GM18519 (cell line): ENCODE measurements around the gene RIT1.
"Not testable (repeated sequence)": the region's sequence is repeated elsewhere in the genome, so short reads cannot be mapped to it uniquely, and the experiment has no call there.

ENCODE experiments used
- ATAC-seq: cut with Tn5 transposase; IDR thresholded peaks from one replicate; pipeline ENCODE4 v1.9.1; 2021; ENCODE audit warnings: mild to moderate bottlenecking, moderate library complexity; ENCODE audit not compliant: unreplicated experiment, low FRiP score

The RIT1 gene

DNA sequence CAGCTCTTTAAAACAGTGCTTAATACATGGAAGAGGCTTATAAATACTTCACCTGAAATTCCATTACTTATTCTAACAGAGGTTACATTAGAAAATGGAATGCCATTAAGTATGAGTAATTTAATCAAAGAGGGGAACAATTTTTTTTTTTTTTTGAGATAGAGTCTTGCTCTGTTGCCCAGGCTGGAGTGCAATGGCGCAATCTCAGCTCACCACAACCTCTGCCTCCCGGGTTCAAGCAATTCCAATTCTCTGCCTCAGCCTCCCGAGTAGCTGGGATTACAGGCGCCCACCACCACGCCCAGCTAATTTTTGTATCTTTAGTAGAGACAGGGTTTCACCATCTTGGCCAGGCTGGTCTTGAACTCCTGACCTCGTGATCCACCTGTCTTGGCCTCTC is 15.5 kb downstream of the RIT1 start:
- not testable (repeated sequence) for ATAC-seq

DNA sequence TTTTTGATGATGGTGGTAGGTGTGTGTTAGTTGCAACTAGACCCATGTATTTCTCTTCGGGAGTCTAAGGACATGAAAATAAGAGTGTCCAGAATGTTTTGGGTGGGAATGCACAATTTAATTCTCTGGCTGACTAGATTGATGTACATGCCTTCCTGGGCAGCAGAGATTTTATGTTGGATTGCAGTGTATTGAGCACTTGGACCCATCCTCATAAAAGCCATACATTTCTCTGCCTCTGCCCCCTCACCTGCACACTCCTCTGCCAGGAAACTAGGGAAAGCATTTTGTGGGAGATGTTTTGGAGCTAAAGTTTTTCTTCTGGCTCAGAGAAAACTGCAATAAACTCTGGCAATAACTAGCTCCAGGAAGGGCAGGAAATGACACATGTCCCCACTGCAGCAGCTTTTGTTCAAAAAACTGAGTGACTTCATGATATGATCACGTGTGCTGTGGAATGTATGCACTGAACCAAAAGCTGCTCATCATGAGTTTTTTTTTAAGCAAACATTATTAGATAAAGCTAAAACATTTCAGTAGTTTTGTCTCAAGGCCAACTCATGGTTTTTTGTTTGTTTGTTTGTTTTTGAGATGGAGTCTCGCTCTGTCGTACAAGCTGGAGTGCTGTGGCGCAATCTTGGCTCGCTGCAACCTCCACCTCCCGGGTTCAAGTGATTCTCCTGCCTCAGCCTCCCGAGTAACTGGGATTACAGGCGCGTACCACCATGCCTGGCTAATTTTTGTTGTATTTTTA is 17.6 kb downstream of the RIT1 start:
- ATAC-seq = no peak

DNA sequence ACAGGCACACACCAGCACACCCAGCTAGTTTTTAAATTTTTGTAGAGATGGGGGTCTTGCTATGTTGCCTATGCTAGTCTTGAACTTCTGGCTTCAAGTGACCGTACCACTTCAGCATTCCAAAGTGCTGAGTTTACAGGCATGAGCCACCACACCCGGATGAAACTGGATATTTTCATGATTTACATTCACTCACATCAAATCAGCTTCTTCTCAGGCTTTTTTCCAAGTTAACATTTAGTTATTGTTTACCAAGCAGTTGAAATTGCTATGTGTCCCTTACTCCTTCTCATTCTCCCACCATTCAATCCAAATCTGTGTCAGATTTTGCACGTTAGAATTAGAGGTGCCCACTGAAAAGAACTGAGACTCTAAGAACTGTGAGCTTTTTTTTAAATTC is 18.4 kb downstream of the RIT1 start:
- ATAC-seq = no peak

DNA sequence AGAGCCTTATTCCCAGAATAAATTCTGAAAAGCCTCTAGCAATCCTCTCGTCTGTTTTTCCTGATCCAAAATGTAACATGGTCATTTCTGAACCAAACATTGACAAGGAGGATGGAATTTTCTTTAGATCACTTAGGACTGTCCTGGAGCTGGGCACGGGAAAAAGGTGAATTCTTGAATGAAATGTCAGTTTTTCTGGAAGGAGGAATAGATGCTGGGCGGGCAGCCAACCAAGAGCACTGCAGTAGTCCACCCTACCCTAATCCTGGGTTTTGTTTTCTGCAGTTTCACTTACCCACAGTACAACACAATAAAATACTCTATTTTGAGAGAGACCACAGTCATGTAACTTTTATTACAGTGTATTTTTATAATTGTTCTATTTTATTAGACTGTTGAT is 20.9 kb downstream of the RIT1 start:
- ATAC-seq = no peak

- ATAC-seq = no peak
Observed at GRCh38 chr1:155889566-155889965, 21.6 kb downstream of the RIT1 start.

DNA sequence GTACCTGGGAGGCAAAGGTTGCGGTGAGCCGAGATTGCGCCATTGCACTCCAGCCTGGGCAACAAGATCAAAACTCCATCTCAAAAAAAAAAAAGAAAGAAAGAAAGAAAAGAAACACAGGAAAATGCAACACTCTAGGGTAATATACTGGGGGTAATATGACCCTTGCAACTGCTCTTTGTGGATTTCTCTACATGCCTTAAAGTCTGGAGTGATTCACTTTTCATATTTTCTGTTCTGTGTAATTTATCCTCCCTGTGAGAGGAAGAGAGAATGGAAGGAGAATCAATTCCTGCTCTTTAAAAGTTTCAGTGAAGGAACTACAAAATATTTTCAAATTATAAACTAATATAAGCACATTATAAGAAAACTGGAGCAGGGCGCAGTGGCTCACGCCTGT is 22.7 kb downstream of the RIT1 start:
- ATAC-seq = no peak

DNA sequence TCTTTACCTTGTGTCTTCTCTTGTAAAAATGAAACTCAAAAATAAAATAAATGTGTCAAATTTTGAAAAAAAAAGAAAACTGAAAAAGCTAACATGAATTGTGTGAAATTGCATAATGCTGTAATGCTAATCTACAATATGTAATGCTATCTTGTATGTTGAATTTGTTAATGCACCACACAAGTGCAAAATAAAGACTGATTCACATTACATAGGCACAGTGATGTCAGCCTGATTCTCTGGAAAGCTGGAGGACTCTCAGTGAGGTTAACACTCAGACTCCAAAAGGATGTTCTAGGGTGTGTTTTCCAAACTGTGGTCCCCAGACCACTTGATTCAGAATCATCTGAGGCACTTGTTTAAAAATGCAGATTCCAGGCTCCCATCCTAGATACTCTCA is 26.2 kb downstream of the RIT1 start:
- ATAC-seq = no peak

DNA sequence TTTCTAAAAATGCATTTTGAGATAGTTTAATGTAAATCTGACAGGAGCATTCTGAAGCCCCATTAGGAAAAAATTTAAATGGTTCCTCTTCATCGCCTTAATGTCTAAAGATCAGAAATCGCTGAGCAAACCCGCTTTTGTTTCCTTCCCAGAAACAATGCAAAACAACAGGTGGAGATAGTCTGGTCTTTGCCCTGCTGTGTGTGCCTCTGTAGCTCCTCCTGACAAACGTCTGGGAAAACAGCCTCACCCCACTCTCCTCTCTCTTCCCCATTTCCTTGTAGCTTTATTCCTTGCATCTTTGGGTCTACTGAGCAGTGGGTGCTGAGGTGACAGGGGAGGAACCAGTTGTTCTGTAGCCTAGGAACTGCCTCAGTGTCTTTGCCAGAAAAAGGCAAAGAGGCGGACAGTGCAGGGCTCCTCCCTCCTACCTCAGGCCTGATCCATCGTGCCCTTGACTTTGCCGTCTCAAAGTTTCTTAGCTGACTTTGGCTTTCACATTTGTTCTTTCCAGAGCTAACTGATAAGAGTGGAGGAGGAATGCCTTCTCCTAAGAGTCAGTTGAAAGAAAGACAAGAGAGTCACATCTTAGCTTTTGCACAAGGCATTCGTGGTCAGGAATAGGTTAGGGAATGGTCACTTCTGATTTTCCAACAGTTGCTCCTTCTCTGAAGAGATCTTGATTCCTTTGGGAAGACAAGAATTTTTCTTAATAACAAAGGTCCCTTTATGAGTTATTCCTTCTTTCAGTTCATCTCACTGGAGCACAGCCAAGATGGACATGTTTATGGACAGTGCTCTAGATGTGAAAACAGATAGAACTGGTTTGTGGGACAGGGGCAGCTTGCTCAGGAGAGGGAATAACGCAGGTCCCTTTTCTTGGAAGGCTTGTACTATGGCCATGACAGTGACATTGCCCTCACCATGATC is 26.9 kb downstream of the RIT1 start:
- ATAC-seq = no peak

DNA sequence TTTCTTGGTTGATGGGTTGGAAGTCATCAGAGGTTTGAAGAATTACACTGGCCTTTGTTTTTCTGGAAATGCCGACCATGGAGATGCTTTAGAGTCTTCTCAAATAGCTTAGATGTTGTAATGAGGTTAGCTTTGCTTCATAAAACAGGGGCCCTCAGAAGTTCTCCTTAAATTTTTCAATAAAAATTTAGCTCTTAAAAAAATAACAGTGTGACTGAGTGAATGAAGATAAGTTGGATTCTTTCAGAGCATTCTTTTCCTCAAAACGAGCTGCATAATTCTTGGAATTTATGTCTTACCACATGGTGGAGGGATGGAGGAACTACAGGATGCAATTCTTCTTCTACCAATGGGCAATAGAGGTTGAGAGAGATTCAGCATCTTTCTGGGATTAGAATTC is 28.4 kb downstream of the RIT1 start:
- ATAC-seq = no peak

DNA sequence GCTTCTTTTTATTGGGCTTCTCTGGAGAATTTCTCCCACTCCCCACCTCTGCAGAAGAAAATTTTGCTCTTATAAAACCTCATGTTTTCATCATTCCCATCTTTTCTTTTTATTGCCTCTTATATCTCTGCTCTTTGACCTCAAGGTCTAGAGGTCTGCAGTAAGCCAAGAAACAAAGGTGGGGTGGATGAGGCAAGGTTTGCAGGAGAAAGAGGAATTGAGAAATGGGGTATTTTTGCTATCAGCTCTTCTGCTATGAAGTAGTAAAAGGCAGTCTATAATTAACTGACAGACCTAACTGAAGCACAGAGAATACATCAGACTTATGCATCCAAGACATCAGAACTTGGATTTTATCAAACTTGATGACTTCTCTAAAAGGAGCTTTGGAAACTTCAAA is 28.9 kb downstream of the RIT1 start:
- no peak for ATAC-seq

DNA sequence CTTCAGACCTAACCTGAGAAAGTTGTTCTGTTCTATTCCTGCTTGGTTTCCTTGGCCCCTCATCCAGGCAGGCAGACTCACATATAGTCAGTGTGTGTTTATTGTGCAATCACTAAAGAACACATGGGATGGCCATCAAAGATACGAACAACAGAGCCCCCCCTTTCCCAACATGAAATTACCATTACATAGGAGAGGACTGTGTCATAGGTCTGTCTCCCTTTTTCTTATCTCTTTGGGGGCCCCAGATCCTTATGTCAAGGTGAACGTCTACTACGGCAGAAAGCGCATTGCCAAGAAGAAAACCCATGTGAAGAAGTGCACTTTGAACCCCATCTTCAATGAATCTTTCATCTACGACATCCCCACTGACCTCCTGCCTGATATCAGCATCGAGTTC is 30.2 kb downstream of the RIT1 start:
- no peak for ATAC-seq

GRCh38 chr1:155880251-155880650 is 30.9 kb downstream of the RIT1 start:
- no peak for ATAC-seq

DNA sequence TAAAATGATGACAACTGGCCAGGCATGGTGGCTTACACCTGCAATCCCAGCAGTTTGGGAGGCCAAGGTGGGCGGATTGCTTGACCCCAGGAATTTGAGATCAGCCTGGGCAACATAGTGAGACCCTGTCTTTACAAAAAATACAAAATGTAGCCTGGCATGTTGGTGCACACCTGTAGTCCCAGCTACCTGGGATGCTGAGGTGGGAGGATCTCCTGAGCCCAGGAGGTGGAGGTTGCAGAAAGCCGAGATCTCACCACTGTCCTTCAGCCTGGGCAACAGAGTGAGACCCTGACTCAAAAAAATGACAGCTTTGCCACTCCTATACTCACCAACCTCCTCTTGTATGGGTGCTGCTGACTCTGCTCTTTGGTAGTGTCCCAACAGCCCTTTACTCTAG is 33.2 kb downstream of the RIT1 start:
- ATAC-seq = no peak

GRCh38 chr1:155873860-155874259 is 37.3 kb downstream of the RIT1 start:
- no peak for ATAC-seq

DNA sequence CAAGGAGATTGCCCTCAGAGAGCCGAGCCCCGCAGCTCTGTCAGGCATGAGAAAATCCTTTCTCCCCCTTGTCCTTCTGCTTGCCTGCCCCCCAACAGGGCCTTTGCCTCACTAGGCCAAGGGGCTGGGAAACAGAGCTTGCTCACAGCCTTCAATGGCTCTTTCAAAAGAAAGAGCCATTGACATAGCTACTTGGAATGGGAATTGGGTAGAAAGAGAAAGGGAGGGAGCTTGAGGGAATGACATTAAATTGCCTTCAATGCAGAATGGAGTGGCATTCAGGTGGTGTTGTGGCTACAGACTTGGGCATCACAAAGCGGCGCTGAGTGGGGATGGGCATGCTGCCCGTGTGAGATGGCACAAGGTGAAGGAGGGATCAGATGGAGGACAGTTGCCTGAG is 38.6 kb downstream of the RIT1 start:
- ATAC-seq = no peak

DNA sequence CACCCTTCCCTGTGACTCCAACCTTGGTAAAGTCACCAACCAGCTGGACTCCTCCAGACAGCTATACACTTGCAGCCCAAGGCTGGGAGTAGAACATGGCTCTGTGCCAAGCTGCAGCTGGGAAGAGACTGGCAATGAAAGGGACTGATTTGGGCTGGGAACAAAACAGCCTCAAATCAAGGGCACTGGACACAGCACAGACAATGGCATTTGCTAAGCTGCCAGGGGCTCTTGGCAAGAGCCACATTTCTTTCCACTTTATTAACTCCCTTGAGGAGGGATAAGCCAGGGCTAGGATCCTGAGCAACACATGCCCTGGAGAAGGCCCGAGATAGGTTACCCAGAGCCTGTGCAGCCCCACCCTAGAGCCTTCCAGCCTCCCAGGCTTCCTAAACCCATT is 39.8 kb downstream of the RIT1 start:
- no peak for ATAC-seq

GRCh38 chr1:155867766-155868165 is 43.4 kb downstream of the RIT1 start:
- ATAC-seq = no peak

DNA sequence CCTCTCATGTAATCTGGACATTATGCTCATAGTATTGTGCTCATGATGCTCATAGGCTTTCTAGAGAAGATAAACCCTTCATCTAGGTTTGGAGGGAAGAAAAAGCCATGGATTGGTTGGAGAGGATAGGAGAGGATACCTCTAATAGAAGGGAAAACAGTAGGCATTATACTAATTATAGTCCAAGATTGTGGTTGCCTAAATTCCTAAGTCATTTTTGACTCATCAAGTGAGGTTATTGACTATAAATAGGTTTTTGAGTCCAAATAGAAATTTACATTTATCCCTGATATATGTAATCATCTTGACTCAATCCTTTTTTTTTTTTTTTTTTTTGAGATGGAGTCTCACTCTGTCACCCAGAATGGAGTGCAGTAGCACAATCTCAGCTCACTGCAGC is 46.8 kb downstream of the RIT1 start:
- no peak for ATAC-seq

GRCh38 chr1:155861896-155862295 is 49.3 kb downstream of the RIT1 start:
- no peak for ATAC-seq

- ATAC-seq = no peak
Observed at GRCh38 chr1:155860970-155861510, 50.1 kb downstream of the RIT1 start.
